Trophoblast cell (in vitro differentiated cells and primary cell): ENCODE results near the gene TRAPPC2.
"Not testable (repeated sequence)": the region's sequence is repeated elsewhere in the genome, so short reads cannot be mapped to it uniquely, and the experiment has no call there.

Experiments used
- DNase-seq, 2 donors: peaks; one replicate each; pipeline ENCODE4 v3.0.0-alpha.2; 2016
- H2AFZ ChIP-seq: 2 replicates; pipeline ENCODE4 v1.6.1; 2013; ENCODE audit warnings: low read length, moderate library complexity, mild to moderate bottlenecking; ENCODE audit not compliant: insufficient read depth, poor library complexity
- H2AK5ac ChIP-seq: 2 replicates; pipeline ENCODE4 v1.6.1; 2013; ENCODE audit warnings: mild to moderate bottlenecking, low read length
- H2BK120ac ChIP-seq: 2 replicates; pipeline ENCODE4 v1.6.1; 2013; ENCODE audit warnings: low read length, mild to moderate bottlenecking, moderate library complexity; ENCODE audit not compliant: insufficient read depth, poor library complexity
- H2BK12ac ChIP-seq: 2 replicates; pipeline ENCODE4 v1.6.1; 2013; ENCODE audit warnings: mild to moderate bottlenecking, low read length, moderate library complexity
- H2BK5ac ChIP-seq: 2 replicates; pipeline ENCODE4 v1.6.1; 2013; ENCODE audit warnings: low read length, low read depth, moderate library complexity, mild to moderate bottlenecking; ENCODE audit not compliant: poor library complexity
- H3K14ac ChIP-seq: 2 replicates; pipeline ENCODE4 v1.6.1; 2013; ENCODE audit warnings: mild to moderate bottlenecking, low read length
- H3K18ac ChIP-seq: 2 replicates; pipeline ENCODE4 v1.6.1; 2013; ENCODE audit warnings: mild to moderate bottlenecking, low read length
- H3K23ac ChIP-seq: 2 replicates; pipeline ENCODE4 v1.6.1; 2013; ENCODE audit warnings: low read length
- H3K27ac ChIP-seq: 2 replicates; pipeline ENCODE4 v1.5.1; 2013; ENCODE audit warnings: low read depth, mild to moderate bottlenecking, inconsistent platforms, low read length, moderate library complexity
- H3K27me3 ChIP-seq: 2 replicates; pipeline ENCODE4 v1.6.1; 2013; ENCODE audit warnings: inconsistent platforms, mild to moderate bottlenecking, low read length, moderate library complexity; ENCODE audit not compliant: insufficient read depth
- H3K36me3 ChIP-seq, 2 experiments: 1 replicate in 1 of 2; 2 replicates in 1 of 2; pipeline ENCODE4 v1.6.1; 2013; ENCODE audit warnings: low read length in 2 of 2, mild to moderate bottlenecking in 2 of 2, moderate library complexity in 1 of 2; ENCODE audit not compliant: insufficient read depth in 2 of 2, control insufficient read depth in 1 of 2
- H3K4ac ChIP-seq: 2 replicates; pipeline ENCODE4 v1.6.1; 2013; ENCODE audit warnings: low read depth, mild to moderate bottlenecking, low read length, moderate library complexity
- H3K4me1 ChIP-seq, 2 experiments: 1 replicate in 1 of 2; 2 replicates in 1 of 2; pipeline ENCODE4 v1.6.1; 2013; ENCODE audit warnings: low read length in 2 of 2, mild to moderate bottlenecking in 2 of 2, moderate library complexity in 1 of 2; ENCODE audit not compliant: insufficient read depth in 2 of 2, control insufficient read depth in 1 of 2
- H3K4me2 ChIP-seq: 2 replicates; pipeline ENCODE4 v1.6.1; 2013; ENCODE audit warnings: inconsistent platforms, mild to moderate bottlenecking, low read length, moderate library complexity
- H3K4me3 ChIP-seq: 2 replicates; pipeline ENCODE4 v1.5.1; 2013; ENCODE audit warnings: mild to moderate bottlenecking, low read depth, low read length, inconsistent platforms
- H3K79me1 ChIP-seq: one replicate; pipeline ENCODE4 v1.6.1; 2013; ENCODE audit warnings: low read length
- H3K79me2 ChIP-seq: 2 replicates; pipeline ENCODE4 v1.6.1; 2013; ENCODE audit warnings: low read length, mild to moderate bottlenecking; ENCODE audit not compliant: control insufficient read depth, insufficient read depth, poor library complexity
- H3K9ac ChIP-seq: 2 replicates; pipeline ENCODE4 v1.6.1; 2013; ENCODE audit warnings: mild to moderate bottlenecking, low read length
- H3K9me3 ChIP-seq: 2 replicates; pipeline ENCODE4 v1.6.1; 2013; ENCODE audit warnings: low read depth, mild to moderate bottlenecking, control low read depth, inconsistent platforms, low read length; ENCODE audit not compliant: insufficient read depth
- H4K12ac ChIP-seq: 2 replicates; pipeline ENCODE4 v1.6.1; 2013; ENCODE audit warnings: low read depth, mild to moderate bottlenecking, low read length, moderate library complexity
- H4K8ac ChIP-seq: 2 replicates; pipeline ENCODE4 v1.6.1; 2013; ENCODE audit warnings: low read depth, mild to moderate bottlenecking, low read length, moderate library complexity
- H4K91ac ChIP-seq: one replicate; pipeline ENCODE4 v1.6.1; 2013; ENCODE audit warnings: low read depth, mild to moderate bottlenecking, low read length, moderate library complexity
- WGBS: extraction: QIAGEN DNeasy Blood & Tissue Kit; methylation state at CpG from one replicate; pipeline ENCODE4 v1.1.7; 2013; ENCODE audit warnings: missing lambda C conversion rate; ENCODE audit not compliant: insufficient read length, insufficient coverage; ENCODE audit errors: extremely low coverage; 5-methylcytosine and 5-hydroxymethylcytosine counted together

The TRAPPC2 gene

DNA sequence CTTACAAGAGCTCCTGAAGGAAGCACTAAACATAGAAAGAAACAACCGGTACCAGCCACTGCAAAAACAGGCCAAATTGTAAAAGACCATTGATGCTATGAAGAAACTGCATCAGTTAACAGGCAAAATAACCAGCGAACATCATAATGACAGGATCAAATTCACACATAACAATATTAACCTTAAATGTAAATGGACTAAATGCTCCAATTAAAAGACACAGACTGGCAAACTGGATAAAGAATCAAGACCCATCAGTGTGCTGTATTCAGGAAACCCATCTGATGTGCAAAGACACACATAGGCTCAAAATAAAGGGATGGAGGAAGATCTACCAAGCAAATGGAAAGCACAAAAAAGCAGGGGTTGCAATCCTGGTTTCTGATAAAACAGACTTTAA, 7.8 kb downstream of the TRAPPC2 start:
- H2AK5ac ChIP-seq, H3K23ac ChIP-seq, H3K9ac ChIP-seq, H3K79me2 ChIP-seq, H4K8ac ChIP-seq, H2BK5ac ChIP-seq, H4K12ac ChIP-seq, H2BK12ac ChIP-seq, H3K27ac ChIP-seq, H3K79me1 ChIP-seq, H3K18ac ChIP-seq, DNase-seq, H4K91ac ChIP-seq, H3K4ac ChIP-seq, H3K36me3 ChIP-seq, H2AFZ ChIP-seq, H3K4me1 ChIP-seq, H3K4me2 ChIP-seq, H3K4me3 ChIP-seq, H3K14ac ChIP-seq, H2BK120ac ChIP-seq, H3K27me3 ChIP-seq, H3K9me3 ChIP-seq: not testable (repeated sequence)
- no CpG with 5 or more reads among the region's 2 CpGs for WGBS

DNA sequence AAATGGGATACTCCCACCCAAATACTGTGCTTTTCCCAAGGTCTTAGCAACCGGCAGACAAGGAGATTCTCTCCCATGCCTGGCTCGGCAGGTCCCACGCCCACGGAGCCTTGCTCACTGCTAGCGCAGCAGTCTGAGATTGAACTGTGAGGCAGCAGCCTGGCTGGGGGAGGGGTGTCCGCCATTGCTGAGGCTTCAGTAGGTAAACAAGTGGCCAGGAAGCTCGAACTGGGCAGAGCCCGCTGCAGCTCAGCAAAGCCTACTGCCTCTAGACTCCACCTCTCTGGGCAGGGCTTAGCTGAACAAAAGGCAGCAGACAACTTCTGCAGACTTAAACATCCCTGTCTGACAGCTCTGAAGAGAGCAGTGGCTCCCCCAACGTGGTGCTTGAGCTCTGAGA, 9.5 kb downstream of the TRAPPC2 start:
- no CpG with 5 or more reads among the region's 9 CpGs for WGBS
- not testable (repeated sequence) for DNase-seq, H4K91ac ChIP-seq, H2AFZ ChIP-seq, H2BK120ac ChIP-seq, H3K18ac ChIP-seq, H3K79me2 ChIP-seq, H3K4me2 ChIP-seq, H3K4me1 ChIP-seq, H2BK12ac ChIP-seq, H2BK5ac ChIP-seq, H4K12ac ChIP-seq, H3K79me1 ChIP-seq, H3K36me3 ChIP-seq, H3K14ac ChIP-seq, H3K27ac ChIP-seq, H2AK5ac ChIP-seq, H4K8ac ChIP-seq, H3K4ac ChIP-seq, H3K27me3 ChIP-seq, H3K9me3 ChIP-seq, H3K4me3 ChIP-seq, H3K23ac ChIP-seq, H3K9ac ChIP-seq

DNA sequence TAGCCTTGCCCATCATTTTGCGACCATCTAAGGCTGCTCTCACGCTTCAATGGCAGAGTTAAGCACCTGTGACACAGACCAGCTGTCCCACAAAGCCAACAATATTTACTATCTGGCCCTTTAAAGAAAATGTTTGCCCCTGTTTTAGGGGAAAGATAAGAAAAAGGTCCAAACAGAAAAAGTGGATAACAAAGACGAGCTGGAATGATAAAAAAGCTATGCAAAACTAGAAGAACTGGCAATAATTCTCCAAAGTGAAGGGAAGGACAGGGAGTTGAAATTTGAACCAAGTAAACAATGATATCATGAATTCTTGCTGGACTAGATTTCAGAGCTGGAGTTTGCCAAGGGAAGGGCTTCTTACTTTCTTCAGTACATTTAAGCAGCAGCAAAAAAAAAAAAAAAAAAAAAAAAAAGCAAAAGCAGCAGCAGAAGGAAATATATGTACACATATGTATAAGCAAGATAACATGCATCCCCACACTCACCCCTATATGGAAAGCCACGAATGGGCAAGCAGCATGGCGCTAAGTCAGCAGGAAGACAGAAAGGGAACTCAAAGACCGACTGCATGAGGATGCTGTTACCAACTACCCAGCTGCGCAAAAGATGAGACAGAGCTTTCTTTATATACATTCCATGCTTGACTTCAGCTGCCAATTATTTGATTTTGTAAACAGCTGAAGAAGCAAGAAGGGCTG, 12.5 kb downstream of the TRAPPC2 start:
- no peak overlapping the region for H4K91ac ChIP-seq
- no CpG with 5 or more reads among the region's 7 CpGs for WGBS
- H3K27ac ChIP-seq, result no peak overlapping the region
- no peak overlapping the region for H2BK12ac ChIP-seq
- no peak overlapping the region for H2BK120ac ChIP-seq
- no peak overlapping the region for H2AFZ ChIP-seq
- peaks cover 2% of the 10 kb centered on the region for H3K79me1 ChIP-seq
- H3K18ac ChIP-seq, result no peak overlapping the region
- H4K8ac ChIP-seq, result no peak overlapping the region
- no peak overlapping the region for H3K4ac ChIP-seq
- no peak overlapping the region for H3K4me2 ChIP-seq
- no peak overlapping the region for H2AK5ac ChIP-seq
- no peaks in the 10 kb centered on the region for H3K9me3 ChIP-seq
- no peak overlapping the region for H3K9ac ChIP-seq
- no peak overlapping the region for H3K4me3 ChIP-seq
- no peaks in the 10 kb centered on the region for H3K27me3 ChIP-seq
- no peak overlapping the region for H3K14ac ChIP-seq
- H3K23ac ChIP-seq, result no peak overlapping the region
- peaks cover 0 to 4% of the 10 kb centered on the region in 2 experiments for H3K4me1 ChIP-seq
- H3K36me3 ChIP-seq, result peaks cover 2 to 9% of the 10 kb centered on the region in 2 experiments
- no peak for DNase-seq
- no peak overlapping the region for H4K12ac ChIP-seq
- H3K79me2 ChIP-seq, result no peaks in the 10 kb centered on the region
- H2BK5ac ChIP-seq, result no peak overlapping the region

DNA sequence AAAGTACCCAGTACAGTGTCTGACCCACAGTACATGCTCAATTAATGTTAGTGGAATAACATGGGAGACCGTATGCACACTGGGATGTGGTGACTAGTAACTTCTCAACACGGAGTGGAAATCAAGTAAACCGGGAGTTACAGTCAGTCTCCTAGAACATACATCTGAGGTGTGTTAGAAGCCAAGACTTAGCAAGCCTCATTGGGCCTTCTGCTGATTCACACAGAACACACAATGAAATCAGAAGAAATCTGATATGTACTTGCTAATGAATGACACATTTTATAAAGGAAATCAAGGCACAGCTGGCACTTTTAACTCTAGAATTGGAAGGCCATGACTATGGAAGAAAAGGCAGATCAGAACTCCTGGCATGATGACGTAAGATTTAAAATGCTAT, 13.0 kb downstream of the TRAPPC2 start:
- Histone ChIP-seq H2BK5ac (no peak overlapping the region), H2AK5ac (no peak overlapping the region), H3K4ac (peak overlapping the region; percentile 55), H2AFZ (no peak overlapping the region), H2BK12ac (no peak overlapping the region), H3K9ac (no peak overlapping the region), H3K14ac (no peak overlapping the region), H3K27ac (no peak overlapping the region), H3K79me1 (peaks cover 2% of the 10 kb centered on the region), H2BK120ac (no peak overlapping the region), H3K36me3 (peaks cover 3 to 11% of the 10 kb centered on the region in 2 experiments), H3K18ac (no peak overlapping the region), H3K9me3 (no peaks in the 10 kb centered on the region), H3K27me3 (no peaks in the 10 kb centered on the region), H3K4me3 (no peak overlapping the region), H3K4me2 (no peak overlapping the region), H4K8ac (no peak overlapping the region), H3K4me1 (peaks cover 0 to 4% of the 10 kb centered on the region in 2 experiments), H4K91ac (no peak overlapping the region), H4K12ac (no peak overlapping the region), H3K79me2 (no peaks in the 10 kb centered on the region), H3K23ac (no peak overlapping the region)
- DNase-seq, result no peak
- WGBS, result no CpG with 5 or more reads among the region's 4 CpGs
